H9 (cell line): ENCODE results near the gene C1orf122. TPM values are rescaled to one million over a fixed set of nuclear protein-coding genes. Genes with fewer than 3 reads are reported as not detected.

Experiments
- DNase-seq: peaks from one replicate; pipeline ENCODE4 v3.0.0-alpha.2; 2017
- H2AFZ ChIP-seq: one replicate; pipeline ENCODE4 v1.6.1; 2013; ENCODE audit warnings: mild to moderate bottlenecking, low read length, control low read depth, moderate library complexity
- H2AK5ac ChIP-seq: 2 replicates; pipeline ENCODE4 v1.6.1; 2013; ENCODE audit warnings: low read length, control low read depth, mixed read lengths; ENCODE audit not compliant: insufficient read length
- H2BK120ac ChIP-seq: one replicate; pipeline ENCODE4 v1.6.1; 2013; ENCODE audit warnings: low read depth, mild to moderate bottlenecking, low read length, control low read depth, inconsistent platforms; ENCODE audit not compliant: poor library complexity, severe bottlenecking
- H2BK12ac ChIP-seq: 2 replicates; pipeline ENCODE4 v1.6.1; 2013; ENCODE audit warnings: low read length, control low read depth, mixed read lengths, low read depth; ENCODE audit not compliant: insufficient read length
- H2BK15ac ChIP-seq: 2 replicates; pipeline ENCODE4 v1.6.1; 2013; ENCODE audit warnings: low read depth, low read length, control low read depth
- H2BK20ac ChIP-seq: one replicate; pipeline ENCODE4 v1.6.1; 2013; ENCODE audit warnings: low read depth, mild to moderate bottlenecking, low read length, control low read depth, inconsistent platforms; ENCODE audit not compliant: poor library complexity, severe bottlenecking
- H2BK5ac ChIP-seq: 2 replicates; pipeline ENCODE4 v1.6.1; 2013; ENCODE audit warnings: low read length, control low read depth, mixed read lengths; ENCODE audit not compliant: insufficient read length
- H3K14ac ChIP-seq: 2 replicates; pipeline ENCODE4 v1.6.1; 2013; ENCODE audit warnings: low read length, control low read depth; ENCODE audit not compliant: insufficient read depth
- H3K18ac ChIP-seq: 2 replicates; pipeline ENCODE4 v1.6.1; 2013; ENCODE audit warnings: low read depth, mild to moderate bottlenecking, mixed read lengths, low read length, control low read depth; ENCODE audit not compliant: insufficient read length
- H3K23ac ChIP-seq: 2 replicates; pipeline ENCODE4 v1.6.1; 2013; ENCODE audit warnings: low read length, control low read depth, mixed read lengths, low read depth; ENCODE audit not compliant: insufficient read length
- H3K23me2 ChIP-seq: 2 replicates; pipeline ENCODE4 v1.6.1; 2013; ENCODE audit warnings: low read depth, mild to moderate bottlenecking, mixed read lengths, low read length, control low read depth; ENCODE audit not compliant: insufficient read length, poor library complexity, severe bottlenecking
- H3K27ac ChIP-seq: 2 replicates; pipeline ENCODE4 v1.5.1; 2013; ENCODE audit warnings: low read length, control low read depth, mixed read lengths, low read depth; ENCODE audit not compliant: insufficient read length
- H3K27me3 ChIP-seq: 2 replicates; pipeline ENCODE4 v1.6.1; 2013; ENCODE audit warnings: low read length, control low read depth, inconsistent platforms; ENCODE audit not compliant: insufficient read depth
- H3K4ac ChIP-seq: 2 replicates; pipeline ENCODE4 v1.6.1; 2013; ENCODE audit warnings: low read depth, mild to moderate bottlenecking, control low read depth, inconsistent platforms, low read length, moderate library complexity
- H3K4me1 ChIP-seq: 2 replicates; pipeline ENCODE4 v1.6.1; 2013; ENCODE audit warnings: low read length, control low read depth, inconsistent platforms; ENCODE audit not compliant: insufficient read depth
- H3K4me2 ChIP-seq: 2 replicates; pipeline ENCODE4 v1.6.1; 2013; ENCODE audit warnings: low read length, control low read depth, mixed read lengths; ENCODE audit not compliant: insufficient read length, insufficient read depth
- H3K56ac ChIP-seq: 2 replicates; pipeline ENCODE4 v1.6.1; 2013; ENCODE audit warnings: low read depth, mild to moderate bottlenecking, mixed read lengths, low read length, control low read depth; ENCODE audit not compliant: insufficient read length
- H3K79me1 ChIP-seq: 2 replicates; pipeline ENCODE4 v1.6.1; 2013; ENCODE audit warnings: low read depth, mild to moderate bottlenecking, moderate library complexity, low read length, control low read depth, inconsistent platforms; ENCODE audit not compliant: insufficient read depth, poor library complexity, severe bottlenecking
- H3K79me2 ChIP-seq: 2 replicates; pipeline ENCODE4 v1.6.1; 2013; ENCODE audit warnings: low read length, control low read depth, inconsistent platforms; ENCODE audit not compliant: insufficient read depth
- H3K9ac ChIP-seq: 2 replicates; pipeline ENCODE4 v1.6.1; 2013; ENCODE audit warnings: low read length, control low read depth, mixed read lengths; ENCODE audit not compliant: insufficient read length; ENCODE audit errors: extremely low read depth
- H3K9me3 ChIP-seq: one replicate; pipeline ENCODE4 v1.6.1; 2013; ENCODE audit warnings: low read depth, low read length, inconsistent platforms; ENCODE audit not compliant: control insufficient read depth
- H3T11ph ChIP-seq: one replicate; pipeline ENCODE4 v1.6.1; 2013; ENCODE audit warnings: mild to moderate bottlenecking, low read length, control low read depth, inconsistent platforms
- H4K20me1 ChIP-seq: one replicate; pipeline ENCODE4 v1.6.1; 2013; ENCODE audit not compliant: control insufficient read depth, insufficient read length, insufficient read depth
- H4K5ac ChIP-seq: 2 replicates; pipeline ENCODE4 v1.6.1; 2013; ENCODE audit warnings: low read depth, mild to moderate bottlenecking, mixed read lengths, low read length, control low read depth; ENCODE audit not compliant: insufficient read length
- H4K8ac ChIP-seq: replicated peaks from 2 replicates; pipeline ENCODE4 v1.6.1; 2013; ENCODE audit warnings: low read length, control low read depth, mixed read lengths, low read depth; ENCODE audit not compliant: insufficient read length
- H4K91ac ChIP-seq: 2 replicates; pipeline ENCODE4 v1.6.1; 2013; ENCODE audit warnings: low read depth, mild to moderate bottlenecking, moderate library complexity, mixed read lengths, low read length, control low read depth; ENCODE audit not compliant: insufficient read length
- H3K27ac Mint-ChIP-seq, 3 experiments: 2 replicates in 2 of 3; 3 replicates in 1 of 3; pipeline ENCODE4 v1.8.0; 2020 to 2021; ENCODE audit warnings: mixed read lengths in 3 of 3, mild to moderate bottlenecking in 1 of 3, moderate library complexity in 1 of 3
- H3K27me3 Mint-ChIP-seq: 2 replicates; pipeline ENCODE4 v1.8.0; 2021; ENCODE audit warnings: low read depth, mild to moderate bottlenecking, moderate library complexity, mixed read lengths
- H3K36me3 Mint-ChIP-seq, 3 experiments: 2 replicates in 2 of 3; 3 replicates in 1 of 3; pipeline ENCODE4 v1.8.0; 2020 to 2021; ENCODE audit warnings: low read depth in 3 of 3, mixed read lengths in 3 of 3; ENCODE audit not compliant: insufficient read depth in 1 of 3
- H3K4me1 Mint-ChIP-seq, 2 experiments: 2 replicates each; pipeline ENCODE4 v1.8.0; 2020; ENCODE audit warnings: mixed read lengths in 2 of 2
- H3K4me3 Mint-ChIP-seq, 2 experiments: 2 replicates in 1 of 2; 3 replicates in 1 of 2; pipeline ENCODE4 v1.8.0; 2020 to 2021; ENCODE audit warnings: mild to moderate bottlenecking in 2 of 2, mixed read lengths in 2 of 2, moderate library complexity in 1 of 2
- H3K9me3 Mint-ChIP-seq, 2 experiments: 2 replicates in 1 of 2; 3 replicates in 1 of 2; pipeline ENCODE4 v1.8.0; 2020; ENCODE audit warnings: mild to moderate bottlenecking in 2 of 2, mixed read lengths in 2 of 2, moderate library complexity in 1 of 2
- WGBS: extraction: QIAGEN DNeasy Blood & Tissue Kit; methylation state at CpG from one replicate; pipeline ENCODE4 v1.1.7; 2013; ENCODE audit warnings: missing lambda C conversion rate, low lambda C conversion rate, mixed read lengths; ENCODE audit not compliant: insufficient read length; ENCODE audit errors: extremely low coverage; 5-methylcytosine and 5-hydroxymethylcytosine counted together
- total RNA-seq: library from RNA; stranded (reverse); gene quantifications from 2 replicates; pipeline ENCODE4 v1.2.1, GENCODE V29; 2021
- TF ChIP-seq, protein P1 (sequence below): fragments of 200-600 bp; sonication (generic); conservative IDR thresholded peaks from 3 replicates; pipeline ENCODE4 v1.8.0; 2021; ENCODE audit warnings: antibody characterized with exemption, mild to moderate bottlenecking

The C1orf122 gene
- total RNA-seq, 1 experiment from 2014 or later = 59.3 TPM

DNA sequence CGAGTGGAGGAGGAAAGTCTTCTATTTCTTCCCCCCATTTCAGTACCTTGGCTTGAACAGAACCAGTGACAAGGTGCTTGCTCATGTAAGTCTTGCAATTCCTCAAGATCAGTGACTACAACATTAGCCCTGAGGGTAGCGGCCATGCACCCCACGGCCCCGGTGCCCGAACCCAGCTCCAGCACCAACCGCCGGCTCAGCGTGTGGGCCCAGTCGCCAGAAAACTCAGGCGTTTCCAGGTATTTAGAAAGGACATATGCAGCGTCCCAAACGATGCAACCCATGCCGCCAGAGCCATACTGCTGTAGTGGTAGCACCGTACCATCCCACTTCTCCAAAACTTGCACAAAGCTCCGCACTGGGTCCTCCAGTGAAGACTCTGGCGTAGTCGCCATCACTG lies 25.1 kb upstream of the C1orf122 start:
- Histone ChIP-seq H2AK5ac (no peak overlapping the region), H3K4ac (no peak overlapping the region), H3K23ac (no peak overlapping the region), H2BK12ac (no peak overlapping the region), H3K4me2 (no peak overlapping the region), H2AFZ (no peak overlapping the region), H3K23me2 (no peaks in the 10 kb centered on the region), H3K56ac (no peak overlapping the region), H4K20me1 (no peaks in the 10 kb centered on the region), H3K14ac (no peak overlapping the region; the same call in 1 of the 2 replicates), H3K27me3 (peaks cover 2% of the 10 kb centered on the region), H3K9ac (no peak overlapping the region), H2BK15ac (no peak overlapping the region), H4K8ac (no peak overlapping the region), H3T11ph (no peak overlapping the region), H4K91ac (no peak overlapping the region), H3K27ac (no peak overlapping the region), H2BK120ac (no peak overlapping the region), H3K79me2 (no peaks in the 10 kb centered on the region), H3K4me1 (no peaks in the 10 kb centered on the region), H2BK5ac (no peak overlapping the region), H4K5ac (no peak overlapping the region), H3K18ac (no peak overlapping the region), H2BK20ac (no peak overlapping the region), H3K9me3 (no peaks in the 10 kb centered on the region), H3K79me1 (no peaks in the 10 kb centered on the region)
- Mint-ChIP-seq H3K4me3 (no peak overlapping the region), H3K27me3 (peaks cover 39% of the 10 kb centered on the region), H3K36me3 (no peaks in the 10 kb centered on the region), H3K4me1 (no peaks in the 10 kb centered on the region), H3K9me3 (peaks cover 0 to 2% of the 10 kb centered on the region in 2 experiments; a peak in 3 of 5 replicates), H3K27ac (no peak overlapping the region)
- TF ChIP-seq, protein P1, sequence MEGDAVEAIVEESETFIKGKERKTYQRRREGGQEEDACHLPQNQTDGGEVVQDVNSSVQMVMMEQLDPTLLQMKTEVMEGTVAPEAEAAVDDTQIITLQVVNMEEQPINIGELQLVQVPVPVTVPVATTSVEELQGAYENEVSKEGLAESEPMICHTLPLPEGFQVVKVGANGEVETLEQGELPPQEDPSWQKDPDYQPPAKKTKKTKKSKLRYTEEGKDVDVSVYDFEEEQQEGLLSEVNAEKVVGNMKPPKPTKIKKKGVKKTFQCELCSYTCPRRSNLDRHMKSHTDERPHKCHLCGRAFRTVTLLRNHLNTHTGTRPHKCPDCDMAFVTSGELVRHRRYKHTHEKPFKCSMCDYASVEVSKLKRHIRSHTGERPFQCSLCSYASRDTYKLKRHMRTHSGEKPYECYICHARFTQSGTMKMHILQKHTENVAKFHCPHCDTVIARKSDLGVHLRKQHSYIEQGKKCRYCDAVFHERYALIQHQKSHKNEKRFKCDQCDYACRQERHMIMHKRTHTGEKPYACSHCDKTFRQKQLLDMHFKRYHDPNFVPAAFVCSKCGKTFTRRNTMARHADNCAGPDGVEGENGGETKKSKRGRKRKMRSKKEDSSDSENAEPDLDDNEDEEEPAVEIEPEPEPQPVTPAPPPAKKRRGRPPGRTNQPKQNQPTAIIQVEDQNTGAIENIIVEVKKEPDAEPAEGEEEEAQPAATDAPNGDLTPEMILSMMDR = no peak
- WGBS = no CpG with 5 or more reads among the region's 17 CpGs
- DNase-seq = no peak
